H9 (cell line): ENCODE results near the gene MTG1. TPM values are rescaled to one million over a fixed set of nuclear protein-coding genes. Genes with fewer than 3 reads are reported as not detected.

ENCODE experiments used
- DNase-seq: peaks from one replicate; pipeline ENCODE4 v3.0.0-alpha.2; 2017
- H2AFZ ChIP-seq: one replicate; pipeline ENCODE4 v1.6.1; 2013; ENCODE audit warnings: mild to moderate bottlenecking, low read length, control low read depth, moderate library complexity
- H2AK5ac ChIP-seq: 2 replicates; pipeline ENCODE4 v1.6.1; 2013; ENCODE audit warnings: low read length, control low read depth, mixed read lengths; ENCODE audit not compliant: insufficient read length
- H2BK120ac ChIP-seq: one replicate; pipeline ENCODE4 v1.6.1; 2013; ENCODE audit warnings: low read depth, mild to moderate bottlenecking, low read length, control low read depth, inconsistent platforms; ENCODE audit not compliant: poor library complexity, severe bottlenecking
- H2BK12ac ChIP-seq: 2 replicates; pipeline ENCODE4 v1.6.1; 2013; ENCODE audit warnings: low read length, control low read depth, mixed read lengths, low read depth; ENCODE audit not compliant: insufficient read length
- H2BK15ac ChIP-seq: 2 replicates; pipeline ENCODE4 v1.6.1; 2013; ENCODE audit warnings: low read depth, low read length, control low read depth
- H2BK20ac ChIP-seq: one replicate; pipeline ENCODE4 v1.6.1; 2013; ENCODE audit warnings: low read depth, mild to moderate bottlenecking, low read length, control low read depth, inconsistent platforms; ENCODE audit not compliant: poor library complexity, severe bottlenecking
- H2BK5ac ChIP-seq: 2 replicates; pipeline ENCODE4 v1.6.1; 2013; ENCODE audit warnings: low read length, control low read depth, mixed read lengths; ENCODE audit not compliant: insufficient read length
- H3K14ac ChIP-seq: 2 replicates; pipeline ENCODE4 v1.6.1; 2013; ENCODE audit warnings: low read length, control low read depth; ENCODE audit not compliant: insufficient read depth
- H3K18ac ChIP-seq: 2 replicates; pipeline ENCODE4 v1.6.1; 2013; ENCODE audit warnings: low read depth, mild to moderate bottlenecking, mixed read lengths, low read length, control low read depth; ENCODE audit not compliant: insufficient read length
- H3K23ac ChIP-seq: 2 replicates; pipeline ENCODE4 v1.6.1; 2013; ENCODE audit warnings: low read length, control low read depth, mixed read lengths, low read depth; ENCODE audit not compliant: insufficient read length
- H3K23me2 ChIP-seq: 2 replicates; pipeline ENCODE4 v1.6.1; 2013; ENCODE audit warnings: low read depth, mild to moderate bottlenecking, mixed read lengths, low read length, control low read depth; ENCODE audit not compliant: insufficient read length, poor library complexity, severe bottlenecking
- H3K27ac ChIP-seq: 2 replicates; pipeline ENCODE4 v1.5.1; 2013; ENCODE audit warnings: low read length, control low read depth, mixed read lengths, low read depth; ENCODE audit not compliant: insufficient read length
- H3K27me3 ChIP-seq: 2 replicates; pipeline ENCODE4 v1.6.1; 2013; ENCODE audit warnings: low read length, control low read depth, inconsistent platforms; ENCODE audit not compliant: insufficient read depth
- H3K4ac ChIP-seq: 2 replicates; pipeline ENCODE4 v1.6.1; 2013; ENCODE audit warnings: low read depth, mild to moderate bottlenecking, control low read depth, inconsistent platforms, low read length, moderate library complexity
- H3K4me1 ChIP-seq: 2 replicates; pipeline ENCODE4 v1.6.1; 2013; ENCODE audit warnings: low read length, control low read depth, inconsistent platforms; ENCODE audit not compliant: insufficient read depth
- H3K4me2 ChIP-seq: 2 replicates; pipeline ENCODE4 v1.6.1; 2013; ENCODE audit warnings: low read length, control low read depth, mixed read lengths; ENCODE audit not compliant: insufficient read length, insufficient read depth
- H3K56ac ChIP-seq: 2 replicates; pipeline ENCODE4 v1.6.1; 2013; ENCODE audit warnings: low read depth, mild to moderate bottlenecking, mixed read lengths, low read length, control low read depth; ENCODE audit not compliant: insufficient read length
- H3K79me1 ChIP-seq: 2 replicates; pipeline ENCODE4 v1.6.1; 2013; ENCODE audit warnings: low read depth, mild to moderate bottlenecking, moderate library complexity, low read length, control low read depth, inconsistent platforms; ENCODE audit not compliant: insufficient read depth, poor library complexity, severe bottlenecking
- H3K79me2 ChIP-seq: 2 replicates; pipeline ENCODE4 v1.6.1; 2013; ENCODE audit warnings: low read length, control low read depth, inconsistent platforms; ENCODE audit not compliant: insufficient read depth
- H3K9ac ChIP-seq: 2 replicates; pipeline ENCODE4 v1.6.1; 2013; ENCODE audit warnings: low read length, control low read depth, mixed read lengths; ENCODE audit not compliant: insufficient read length; ENCODE audit errors: extremely low read depth
- H3K9me3 ChIP-seq: one replicate; pipeline ENCODE4 v1.6.1; 2013; ENCODE audit warnings: low read depth, low read length, inconsistent platforms; ENCODE audit not compliant: control insufficient read depth
- H3T11ph ChIP-seq: one replicate; pipeline ENCODE4 v1.6.1; 2013; ENCODE audit warnings: mild to moderate bottlenecking, low read length, control low read depth, inconsistent platforms
- H4K20me1 ChIP-seq: one replicate; pipeline ENCODE4 v1.6.1; 2013; ENCODE audit not compliant: control insufficient read depth, insufficient read length, insufficient read depth
- H4K5ac ChIP-seq: 2 replicates; pipeline ENCODE4 v1.6.1; 2013; ENCODE audit warnings: low read depth, mild to moderate bottlenecking, mixed read lengths, low read length, control low read depth; ENCODE audit not compliant: insufficient read length
- H4K8ac ChIP-seq: replicated peaks from 2 replicates; pipeline ENCODE4 v1.6.1; 2013; ENCODE audit warnings: low read length, control low read depth, mixed read lengths, low read depth; ENCODE audit not compliant: insufficient read length
- H4K91ac ChIP-seq: 2 replicates; pipeline ENCODE4 v1.6.1; 2013; ENCODE audit warnings: low read depth, mild to moderate bottlenecking, moderate library complexity, mixed read lengths, low read length, control low read depth; ENCODE audit not compliant: insufficient read length
- H3K27ac Mint-ChIP-seq, 3 experiments: 2 replicates in 2 of 3; 3 replicates in 1 of 3; pipeline ENCODE4 v1.8.0; 2020 to 2021; ENCODE audit warnings: mixed read lengths in 3 of 3, mild to moderate bottlenecking in 1 of 3, moderate library complexity in 1 of 3
- H3K27me3 Mint-ChIP-seq: 2 replicates; pipeline ENCODE4 v1.8.0; 2021; ENCODE audit warnings: low read depth, mild to moderate bottlenecking, moderate library complexity, mixed read lengths
- H3K36me3 Mint-ChIP-seq, 3 experiments: 2 replicates in 2 of 3; 3 replicates in 1 of 3; pipeline ENCODE4 v1.8.0; 2020 to 2021; ENCODE audit warnings: low read depth in 3 of 3, mixed read lengths in 3 of 3; ENCODE audit not compliant: insufficient read depth in 1 of 3
- H3K4me1 Mint-ChIP-seq, 2 experiments: 2 replicates each; pipeline ENCODE4 v1.8.0; 2020; ENCODE audit warnings: mixed read lengths in 2 of 2
- H3K4me3 Mint-ChIP-seq, 2 experiments: 2 replicates in 1 of 2; 3 replicates in 1 of 2; pipeline ENCODE4 v1.8.0; 2020 to 2021; ENCODE audit warnings: mild to moderate bottlenecking in 2 of 2, mixed read lengths in 2 of 2, moderate library complexity in 1 of 2
- H3K9me3 Mint-ChIP-seq, 2 experiments: 2 replicates in 1 of 2; 3 replicates in 1 of 2; pipeline ENCODE4 v1.8.0; 2020; ENCODE audit warnings: mild to moderate bottlenecking in 2 of 2, mixed read lengths in 2 of 2, moderate library complexity in 1 of 2
- WGBS: extraction: QIAGEN DNeasy Blood & Tissue Kit; methylation state at CpG from one replicate; pipeline ENCODE4 v1.1.7; 2013; ENCODE audit warnings: missing lambda C conversion rate, low lambda C conversion rate, mixed read lengths; ENCODE audit not compliant: insufficient read length; ENCODE audit errors: extremely low coverage; 5-methylcytosine and 5-hydroxymethylcytosine counted together
- total RNA-seq: library from RNA; stranded (reverse); gene quantifications from 2 replicates; pipeline ENCODE4 v1.2.1, GENCODE V29; 2021
- TF ChIP-seq, protein P1 (sequence below): fragments of 200-600 bp; sonication (generic); conservative IDR thresholded peaks from 3 replicates; pipeline ENCODE4 v1.8.0; 2021; ENCODE audit warnings: antibody characterized with exemption, mild to moderate bottlenecking

Gene MTG1
- total RNA-seq, 1 experiment from 2014 or later, result 65.3 TPM

DNA sequence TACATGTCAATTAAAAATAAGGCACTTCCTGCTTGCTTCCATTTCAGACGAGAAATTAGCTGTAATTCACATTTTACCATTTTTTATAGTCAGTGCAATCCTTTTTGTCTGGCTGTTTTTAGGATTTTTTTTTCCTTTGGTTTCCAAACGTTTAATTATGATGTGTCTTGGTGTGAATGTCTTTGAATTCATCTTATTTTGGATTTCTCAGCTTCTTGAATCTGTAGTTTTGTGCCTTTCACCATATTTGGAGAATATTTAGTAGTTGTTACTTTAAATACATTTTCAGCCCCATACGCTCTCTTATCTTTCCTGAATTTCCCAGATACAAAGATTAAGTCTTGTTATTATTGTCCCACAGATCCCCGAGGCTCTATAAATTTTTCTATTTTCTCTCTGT, 57.4 kb downstream of the MTG1 start:
- Histone ChIP-seq H2BK20ac (no peak overlapping the region), H2AK5ac (no peak overlapping the region), H3T11ph (no peak overlapping the region), H3K14ac (no peak overlapping the region), H3K79me2 (no peaks in the 10 kb centered on the region), H3K56ac (no peak overlapping the region), H4K20me1 (no peaks in the 10 kb centered on the region), H3K9me3 (peaks cover 80% of the 10 kb centered on the region), H3K4me2 (no peak overlapping the region), H2BK120ac (no peak overlapping the region), H4K8ac (no peak overlapping the region), H3K23me2 (no peaks in the 10 kb centered on the region), H4K91ac (no peak overlapping the region), H3K4ac (no peak overlapping the region), H2AFZ (no peak overlapping the region), H3K79me1 (no peaks in the 10 kb centered on the region), H3K4me1 (no peaks in the 10 kb centered on the region), H4K5ac (no peak overlapping the region), H3K18ac (no peak overlapping the region), H2BK15ac (no peak overlapping the region), H2BK12ac (no peak overlapping the region), H3K27ac (no peak overlapping the region), H3K27me3 (no peaks in the 10 kb centered on the region), H2BK5ac (no peak overlapping the region), H3K23ac (no peak overlapping the region), H3K9ac (no peak overlapping the region)
- Mint-ChIP-seq H3K4me3 (no peak overlapping the region), H3K27me3 (peaks cover 10% of the 10 kb centered on the region), H3K27ac (no peak overlapping the region), H3K4me1 (no peaks in the 10 kb centered on the region), H3K36me3 (peaks cover 4 to 37% (median 13%) of the 10 kb centered on the region in 3 experiments), H3K9me3 (peaks cover 87 to 100% of the 10 kb centered on the region in 2 experiments)
- TF ChIP-seq, protein P1, sequence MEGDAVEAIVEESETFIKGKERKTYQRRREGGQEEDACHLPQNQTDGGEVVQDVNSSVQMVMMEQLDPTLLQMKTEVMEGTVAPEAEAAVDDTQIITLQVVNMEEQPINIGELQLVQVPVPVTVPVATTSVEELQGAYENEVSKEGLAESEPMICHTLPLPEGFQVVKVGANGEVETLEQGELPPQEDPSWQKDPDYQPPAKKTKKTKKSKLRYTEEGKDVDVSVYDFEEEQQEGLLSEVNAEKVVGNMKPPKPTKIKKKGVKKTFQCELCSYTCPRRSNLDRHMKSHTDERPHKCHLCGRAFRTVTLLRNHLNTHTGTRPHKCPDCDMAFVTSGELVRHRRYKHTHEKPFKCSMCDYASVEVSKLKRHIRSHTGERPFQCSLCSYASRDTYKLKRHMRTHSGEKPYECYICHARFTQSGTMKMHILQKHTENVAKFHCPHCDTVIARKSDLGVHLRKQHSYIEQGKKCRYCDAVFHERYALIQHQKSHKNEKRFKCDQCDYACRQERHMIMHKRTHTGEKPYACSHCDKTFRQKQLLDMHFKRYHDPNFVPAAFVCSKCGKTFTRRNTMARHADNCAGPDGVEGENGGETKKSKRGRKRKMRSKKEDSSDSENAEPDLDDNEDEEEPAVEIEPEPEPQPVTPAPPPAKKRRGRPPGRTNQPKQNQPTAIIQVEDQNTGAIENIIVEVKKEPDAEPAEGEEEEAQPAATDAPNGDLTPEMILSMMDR, result no peak
- DNase-seq, result no peak
- no CpG with 5 or more reads among the region's 4 CpGs for WGBS
